DND-41 (cell line): ENCODE results near the gene GAS7.

ENCODE experiments used
- ATAC-seq: fragments of 200-7000 bp; cut with Tn5 transposase; 3 replicates; pipeline ENCODE4 v1.9.1; 2021; ENCODE audit warnings: low read depth; ENCODE audit not compliant: insufficient read depth
- DNase-seq: peaks from one replicate; pipeline ENCODE4 v3.0.0-alpha.2; 2020
- H2AFZ ChIP-seq: 2 replicates; pipeline ENCODE4 v1.6.0; 2012; ENCODE audit warnings: low read depth, low read length
- H3K27ac ChIP-seq: 2 replicates; pipeline ENCODE4 v1.5.1; 2012; ENCODE audit warnings: low read length, inconsistent platforms
- H3K27me3 ChIP-seq: fragments of 200-600 bp; sonication (generic); 2 replicates; pipeline ENCODE4 v1.6.0; 2012; ENCODE audit warnings: low read length, mild to moderate bottlenecking, inconsistent platforms; ENCODE audit not compliant: insufficient read depth, poor library complexity
- H3K36me3 ChIP-seq: 2 replicates; pipeline ENCODE4 v1.5.1; 2012; ENCODE audit warnings: low read length, inconsistent platforms; ENCODE audit not compliant: insufficient read depth
- H3K4me1 ChIP-seq: 2 replicates; pipeline ENCODE4 v1.5.1; 2012; ENCODE audit warnings: mild to moderate bottlenecking, low read length; ENCODE audit not compliant: insufficient read depth
- H3K4me2 ChIP-seq: 2 replicates; pipeline ENCODE4 v1.6.0; 2012; ENCODE audit warnings: mild to moderate bottlenecking, moderate library complexity, low read length, inconsistent platforms; ENCODE audit not compliant: insufficient read depth
- H3K4me3 ChIP-seq, 2 experiments: fragments of 200-600 bp in 1 of 2; shearing (Covaris generic) in 1 of 2; 2 replicates each; pipeline ENCODE4 v1.5.1; 2012 to 2016; ENCODE audit warnings: inconsistent platforms in 2 of 2, low read length in 2 of 2, mild to moderate bottlenecking in 2 of 2, low read depth in 1 of 2, moderate library complexity in 1 of 2
- H3K79me2 ChIP-seq: 2 replicates; pipeline ENCODE4 v1.6.0; 2012; ENCODE audit warnings: low read length, inconsistent platforms; ENCODE audit not compliant: insufficient read depth
- H3K9ac ChIP-seq: 2 replicates; pipeline ENCODE4 v1.6.0; 2012; ENCODE audit warnings: low read depth, mild to moderate bottlenecking, inconsistent platforms, low read length, moderate library complexity
- H3K9me3 ChIP-seq: 2 replicates; pipeline ENCODE4 v1.5.1; 2012; ENCODE audit warnings: low read length, moderate library complexity, mild to moderate bottlenecking, inconsistent platforms; ENCODE audit not compliant: insufficient read depth, severe bottlenecking
- H4K20me1 ChIP-seq: 2 replicates; pipeline ENCODE4 v1.6.0; 2012; ENCODE audit warnings: low read length; ENCODE audit not compliant: insufficient read depth
- CTCF ChIP-seq: IDR thresholded peaks from 2 replicates; pipeline ENCODE4 v1.5.1; 2012; ENCODE audit warnings: borderline replicate concordance, low read length, moderate library complexity, mild to moderate bottlenecking; ENCODE audit not compliant: poor library complexity, severe bottlenecking; ENCODE audit errors: extremely low read depth
- EZH2 ChIP-seq: IDR thresholded peaks from 3 replicates; pipeline ENCODE4 v1.6.1; 2012; ENCODE audit warnings: borderline replicate concordance, low read depth, mild to moderate bottlenecking, moderate library complexity, low read length, inconsistent platforms; ENCODE audit not compliant: severe bottlenecking

The GAS7 gene

GRCh38 chr17:9875441-9875840 is 323.0 kb downstream of the GAS7 start:
- TF ChIP-seq CTCF (no peak), EZH2 (no peak)
- peaks cover 14% of the 10 kb centered on the region for H3K27me3 ChIP-seq
- no peaks in the 10 kb centered on the region for H3K36me3 ChIP-seq
- H3K79me2 ChIP-seq: no peaks in the 10 kb centered on the region
- no peak overlapping the region for H2AFZ ChIP-seq
- no peak overlapping the region for H3K4me2 ChIP-seq
- H3K9me3 ChIP-seq: no peaks in the 10 kb centered on the region
- no peaks in the 10 kb centered on the region for H4K20me1 ChIP-seq
- H3K4me3 ChIP-seq: no peak overlapping the region
- ATAC-seq: no peak
- H3K4me1 ChIP-seq: no peaks in the 10 kb centered on the region
- no peak for DNase-seq
- no peak overlapping the region for H3K27ac ChIP-seq
- no peak overlapping the region for H3K9ac ChIP-seq

GRCh38 chr17:9874722-9875121 is 323.7 kb downstream of the GAS7 start:
- no peak for DNase-seq
- H3K27ac ChIP-seq: no peak overlapping the region
- no peak overlapping the region for H3K4me2 ChIP-seq

GRCh38 chr17:9872852-9873251 is 325.6 kb downstream of the GAS7 start:
- no peak for ATAC-seq
- TF ChIP-seq EZH2: no peak
- Histone ChIP-seq H3K4me2 (no peak overlapping the region), H3K27me3 (peaks cover 14% of the 10 kb centered on the region), H3K9ac (no peak overlapping the region), H3K9me3 (no peaks in the 10 kb centered on the region), H3K36me3 (no peaks in the 10 kb centered on the region), H3K27ac (no peak overlapping the region), H2AFZ (no peak overlapping the region), H3K79me2 (no peaks in the 10 kb centered on the region), H3K4me1 (no peaks in the 10 kb centered on the region), H3K4me3 (no peak overlapping the region), H4K20me1 (no peaks in the 10 kb centered on the region)
- DNase-seq: no peak

More at GRCh38 chr17:9874722-9875121, 323.7 kb downstream of the GAS7 start:
- Histone ChIP-seq H3K27me3 (peaks cover 14% of the 10 kb centered on the region), H4K20me1 (no peaks in the 10 kb centered on the region), H3K36me3 (no peaks in the 10 kb centered on the region), H3K79me2 (no peaks in the 10 kb centered on the region), H3K4me1 (no peaks in the 10 kb centered on the region), H3K4me3 (no peak overlapping the region), H3K9ac (no peak overlapping the region), H2AFZ (no peak overlapping the region), H3K9me3 (no peaks in the 10 kb centered on the region)
- TF ChIP-seq CTCF (no peak), EZH2 (no peak)
- ATAC-seq: no peak

GRCh38 chr17:9868552-9868951 is 329.9 kb downstream of the GAS7 start:
- H4K20me1 ChIP-seq: no peaks in the 10 kb centered on the region
- no peaks in the 10 kb centered on the region for H3K4me1 ChIP-seq
- no peak overlapping the region for H2AFZ ChIP-seq
- no peaks in the 10 kb centered on the region for H3K36me3 ChIP-seq
- DNase-seq (no peak), ATAC-seq (no peak)
- H3K9me3 ChIP-seq: no peaks in the 10 kb centered on the region
- H3K9ac ChIP-seq: no peak overlapping the region
- TF ChIP-seq CTCF: no peak
- TF ChIP-seq EZH2: no peak
- no peak overlapping the region for H3K4me3 ChIP-seq
- H3K27me3 ChIP-seq: peaks cover 7% of the 10 kb centered on the region
- H3K27ac ChIP-seq: no peak overlapping the region
- H3K4me2 ChIP-seq: no peak overlapping the region
- no peaks in the 10 kb centered on the region for H3K79me2 ChIP-seq
